GM18951 (cell line): ENCODE data around the gene PRSS1.

Source experiments
- POLR2A ChIP-seq: IDR thresholded peaks from 4 replicates; pipeline ENCODE4 v1.6.1; 2011; ENCODE audit warnings: mild to moderate bottlenecking; ENCODE audit not compliant: insufficient read length, insufficient read depth; ENCODE audit errors: extremely low read depth
- in situ Hi-C: fragments of 300-500 bp; cut with MboI; formaldehyde crosslinking; loops from one replicate; pipeline ENCODE4 v1.12.0; 2022; ENCODE audit warnings: low sequenced_read_pairs, mixed read lengths, inconsistent platforms; ENCODE audit not compliant: unreplicated experiment

The PRSS1 gene

DNA sequence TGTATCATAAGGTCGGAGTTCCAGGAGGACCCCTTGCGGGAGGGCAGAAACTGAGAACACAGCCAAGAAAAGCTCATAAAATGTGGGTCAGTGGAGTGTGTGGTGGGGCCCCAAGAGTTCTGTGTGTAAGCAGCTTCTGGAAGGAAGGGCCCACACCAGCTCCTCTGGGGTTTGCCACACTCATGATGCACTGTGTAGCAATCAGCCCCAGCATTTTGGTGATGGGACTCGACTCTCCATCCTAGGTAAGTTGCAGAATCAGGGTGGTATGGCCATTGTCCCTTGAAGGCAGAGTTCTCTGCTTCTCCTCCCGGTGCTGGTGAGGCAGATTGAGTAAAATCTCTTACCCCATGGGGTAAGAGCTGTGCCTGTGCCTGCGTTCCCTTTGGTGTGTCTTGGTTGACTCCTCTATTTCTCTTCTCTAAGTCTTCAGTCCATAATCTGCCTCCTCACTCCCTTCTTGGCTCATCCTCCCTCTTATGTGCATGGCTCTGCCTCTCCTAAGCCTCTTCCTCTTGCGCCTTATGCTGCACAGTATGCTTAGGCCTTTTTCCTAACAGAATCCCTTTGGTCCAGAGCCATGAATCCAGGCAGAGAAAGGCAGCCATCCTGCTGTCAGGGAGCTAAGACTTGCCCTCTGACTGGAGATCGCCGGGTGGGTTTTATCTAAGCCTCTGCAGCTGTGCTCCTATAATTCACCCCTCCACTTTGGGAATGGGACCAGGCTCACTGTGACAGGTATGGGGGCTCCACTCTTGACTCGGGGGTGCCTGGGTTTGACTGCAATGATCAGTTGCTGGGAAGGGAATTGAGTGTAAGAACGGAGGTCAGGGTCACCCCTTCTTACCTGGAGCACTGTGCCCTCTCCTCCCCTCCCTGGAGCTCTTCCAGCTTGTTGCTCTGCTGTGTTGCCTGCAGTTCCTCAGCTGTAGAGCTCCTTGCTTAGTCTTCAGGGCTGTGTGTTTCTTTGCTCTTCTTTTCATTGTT lies 39.3 kb downstream of the PRSS1 start:
- in situ Hi-C loops, result no loop called here
- no peak for TF ChIP-seq POLR2A

DNA sequence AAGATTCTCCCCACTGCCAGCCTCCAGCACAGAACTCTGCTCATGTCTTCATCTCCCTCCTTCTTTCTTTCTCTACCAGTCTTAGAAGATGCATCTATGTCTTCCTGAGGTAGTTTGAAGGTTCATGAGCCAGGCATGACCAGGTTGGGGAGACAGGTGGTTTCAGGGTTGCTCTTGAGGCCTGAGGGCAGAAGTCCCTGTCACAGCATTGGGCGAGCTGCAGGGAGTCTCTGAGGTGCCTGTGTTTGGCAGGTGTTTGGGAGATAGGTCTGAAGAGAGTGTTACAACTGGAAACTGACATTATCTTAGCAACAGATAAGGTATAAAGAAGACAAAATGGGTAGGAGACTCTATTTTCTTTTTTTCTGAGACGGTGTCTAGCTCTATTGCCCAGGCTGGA lies 40.2 kb downstream of the PRSS1 start:
- in situ Hi-C loops, result no loop called here
- TF ChIP-seq POLR2A, result no peak

DNA sequence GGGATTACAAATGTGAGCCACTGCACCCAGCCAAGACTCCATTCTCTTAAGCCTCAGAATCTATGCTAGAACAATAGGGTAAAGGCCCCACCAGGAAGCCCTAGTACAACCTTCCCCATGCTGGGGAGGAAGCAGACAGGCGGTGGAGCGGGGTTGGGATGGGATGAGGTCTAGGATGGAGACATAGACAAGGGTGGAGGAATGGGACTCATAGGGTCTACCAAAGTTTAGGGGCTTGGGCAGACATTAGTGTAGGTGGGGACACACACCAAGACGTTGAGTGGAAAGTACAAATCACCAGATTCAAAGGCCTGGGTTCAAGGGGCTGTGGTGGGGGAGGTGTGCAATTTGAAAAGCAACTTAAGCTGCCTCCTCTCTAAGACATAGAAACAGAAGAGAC lies 40.8 kb downstream of the PRSS1 start:
- no peak for TF ChIP-seq POLR2A
- in situ Hi-C loops, result no loop called here

DNA sequence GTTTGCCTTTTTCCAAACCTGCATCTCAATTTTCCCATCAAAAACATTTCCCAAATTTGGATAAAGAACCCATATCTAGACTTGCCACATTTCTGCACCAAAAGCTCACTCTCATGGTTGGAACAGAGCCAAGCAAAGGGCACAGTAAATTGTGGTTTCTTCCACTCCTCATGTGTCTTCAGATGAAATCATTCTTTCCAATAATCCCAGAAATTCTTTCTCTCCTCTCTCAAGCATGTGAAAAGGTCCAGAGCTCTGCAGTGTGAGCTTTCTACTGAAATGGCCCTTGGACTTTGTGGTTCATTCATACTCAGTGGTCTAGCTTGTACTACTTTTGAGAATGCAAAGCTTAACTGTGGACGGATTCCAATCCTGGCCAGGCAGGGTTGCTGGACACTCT lies 41.3 kb downstream of the PRSS1 start:
- TF ChIP-seq POLR2A, result no peak
- in situ Hi-C loops, result no loop called here

DNA sequence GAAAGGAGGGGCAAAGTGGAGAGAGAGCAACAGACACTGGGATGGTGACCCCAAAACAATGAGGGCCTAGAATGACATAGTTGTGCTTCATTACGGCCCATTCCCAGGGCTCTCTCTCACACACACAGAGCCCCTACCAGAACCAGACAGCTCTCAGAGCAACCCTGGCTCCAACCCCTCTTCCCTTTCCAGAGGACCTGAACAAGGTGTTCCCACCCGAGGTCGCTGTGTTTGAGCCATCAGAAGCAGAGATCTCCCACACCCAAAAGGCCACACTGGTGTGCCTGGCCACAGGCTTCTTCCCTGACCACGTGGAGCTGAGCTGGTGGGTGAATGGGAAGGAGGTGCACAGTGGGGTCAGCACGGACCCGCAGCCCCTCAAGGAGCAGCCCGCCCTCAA lies 42.2 kb downstream of the PRSS1 start:
- no peak for TF ChIP-seq POLR2A
- in situ Hi-C loops, result no loop called here

DNA sequence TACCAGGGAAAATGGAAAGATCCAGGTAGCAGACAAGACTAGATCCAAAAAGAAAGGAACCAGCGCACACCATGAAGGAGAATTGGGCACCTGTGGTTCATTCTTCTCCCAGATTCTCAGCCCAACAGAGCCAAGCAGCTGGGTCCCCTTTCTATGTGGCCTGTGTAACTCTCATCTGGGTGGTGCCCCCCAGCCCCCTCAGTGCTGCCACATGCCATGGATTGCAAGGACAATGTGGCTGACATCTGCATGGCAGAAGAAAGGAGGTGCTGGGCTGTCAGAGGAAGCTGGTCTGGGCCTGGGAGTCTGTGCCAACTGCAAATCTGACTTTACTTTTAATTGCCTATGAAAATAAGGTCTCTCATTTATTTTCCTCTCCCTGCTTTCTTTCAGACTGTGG lies 42.9 kb downstream of the PRSS1 start:
- in situ Hi-C loops, result no loop called here
- TF ChIP-seq POLR2A, result no peak

DNA sequence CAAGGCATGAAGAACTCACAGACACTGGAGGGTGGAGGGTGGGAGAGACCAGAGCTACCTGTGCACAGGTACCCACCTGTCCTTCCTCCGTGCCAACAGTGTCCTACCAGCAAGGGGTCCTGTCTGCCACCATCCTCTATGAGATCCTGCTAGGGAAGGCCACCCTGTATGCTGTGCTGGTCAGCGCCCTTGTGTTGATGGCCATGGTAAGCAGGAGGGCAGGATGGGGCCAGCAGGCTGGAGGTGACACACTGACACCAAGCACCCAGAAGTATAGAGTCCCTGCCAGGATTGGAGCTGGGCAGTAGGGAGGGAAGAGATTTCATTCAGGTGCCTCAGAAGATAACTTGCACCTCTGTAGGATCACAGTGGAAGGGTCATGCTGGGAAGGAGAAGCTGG lies 43.3 kb downstream of the PRSS1 start:
- in situ Hi-C loops, result no loop called here
- no peak for TF ChIP-seq POLR2A

DNA sequence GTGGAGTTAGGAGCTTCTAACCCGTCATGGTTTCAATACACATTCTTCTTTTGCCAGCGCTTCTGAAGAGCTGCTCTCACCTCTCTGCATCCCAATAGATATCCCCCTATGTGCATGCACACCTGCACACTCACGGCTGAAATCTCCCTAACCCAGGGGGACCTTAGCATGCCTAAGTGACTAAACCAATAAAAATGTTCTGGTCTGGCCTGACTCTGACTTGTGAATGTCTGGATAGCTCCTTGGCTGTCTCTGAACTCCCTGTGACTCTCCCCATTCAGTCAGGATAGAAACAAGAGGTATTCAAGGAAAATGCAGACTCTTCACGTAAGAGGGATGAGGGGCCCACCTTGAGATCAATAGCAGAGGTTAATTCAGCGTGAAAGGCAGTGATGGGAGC lies 43.9 kb downstream of the PRSS1 start:
- in situ Hi-C loops, result no loop called here
- TF ChIP-seq POLR2A, result no peak

DNA sequence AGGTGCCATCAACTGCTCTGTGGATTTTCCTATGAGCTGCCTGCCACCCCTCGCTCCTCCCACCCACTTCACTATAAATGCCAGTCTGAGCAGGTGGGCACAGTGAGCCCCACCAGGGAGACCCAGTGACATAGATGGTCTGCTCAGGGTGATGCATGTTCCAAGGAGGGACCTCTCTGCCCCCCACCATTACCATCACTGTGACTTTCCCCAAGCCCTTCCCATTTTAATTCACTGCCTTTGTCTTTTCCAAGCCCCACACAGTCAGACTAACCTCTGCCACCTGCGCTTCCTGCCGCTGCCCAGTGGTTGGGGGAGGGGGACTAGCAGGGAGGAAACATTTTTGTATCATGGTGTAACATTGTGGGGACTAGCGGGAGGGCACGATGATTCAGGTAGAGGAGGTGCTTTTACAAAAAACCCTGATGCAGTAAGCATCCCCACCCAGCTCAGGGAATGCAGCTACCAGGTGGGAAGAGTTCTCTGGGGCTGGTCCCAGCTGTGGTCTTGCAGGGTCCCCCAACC lies 46.1 kb downstream of the PRSS1 start:
- in situ Hi-C loops, result no loop called here
- TF ChIP-seq POLR2A, result no peak

DNA sequence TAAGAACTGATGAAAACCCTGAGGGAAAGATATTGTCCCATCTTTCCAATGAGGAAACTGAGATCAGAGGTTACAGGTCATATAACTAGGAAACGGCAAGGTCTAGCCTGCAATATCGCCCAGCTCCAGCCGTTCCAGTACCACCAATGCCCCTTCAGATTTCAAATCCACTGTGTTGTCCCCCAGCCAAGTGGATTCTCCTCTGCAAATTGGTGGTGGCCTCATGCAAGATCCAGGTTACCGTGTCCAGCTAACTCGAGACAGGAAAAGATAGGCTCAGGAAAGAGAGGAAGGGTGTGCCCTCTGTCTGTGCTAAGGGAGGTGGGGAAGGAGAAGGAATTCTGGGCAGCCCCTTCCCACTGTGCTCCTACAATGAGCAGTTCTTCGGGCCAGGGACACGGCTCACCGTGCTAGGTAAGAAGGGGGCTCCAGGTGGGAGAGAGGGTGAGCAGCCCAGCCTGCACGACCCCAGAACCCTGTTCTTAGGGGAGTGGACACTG lies 46.8 kb downstream of the PRSS1 start:
- no peak for TF ChIP-seq POLR2A
- in situ Hi-C loops, result no loop called here

DNA sequence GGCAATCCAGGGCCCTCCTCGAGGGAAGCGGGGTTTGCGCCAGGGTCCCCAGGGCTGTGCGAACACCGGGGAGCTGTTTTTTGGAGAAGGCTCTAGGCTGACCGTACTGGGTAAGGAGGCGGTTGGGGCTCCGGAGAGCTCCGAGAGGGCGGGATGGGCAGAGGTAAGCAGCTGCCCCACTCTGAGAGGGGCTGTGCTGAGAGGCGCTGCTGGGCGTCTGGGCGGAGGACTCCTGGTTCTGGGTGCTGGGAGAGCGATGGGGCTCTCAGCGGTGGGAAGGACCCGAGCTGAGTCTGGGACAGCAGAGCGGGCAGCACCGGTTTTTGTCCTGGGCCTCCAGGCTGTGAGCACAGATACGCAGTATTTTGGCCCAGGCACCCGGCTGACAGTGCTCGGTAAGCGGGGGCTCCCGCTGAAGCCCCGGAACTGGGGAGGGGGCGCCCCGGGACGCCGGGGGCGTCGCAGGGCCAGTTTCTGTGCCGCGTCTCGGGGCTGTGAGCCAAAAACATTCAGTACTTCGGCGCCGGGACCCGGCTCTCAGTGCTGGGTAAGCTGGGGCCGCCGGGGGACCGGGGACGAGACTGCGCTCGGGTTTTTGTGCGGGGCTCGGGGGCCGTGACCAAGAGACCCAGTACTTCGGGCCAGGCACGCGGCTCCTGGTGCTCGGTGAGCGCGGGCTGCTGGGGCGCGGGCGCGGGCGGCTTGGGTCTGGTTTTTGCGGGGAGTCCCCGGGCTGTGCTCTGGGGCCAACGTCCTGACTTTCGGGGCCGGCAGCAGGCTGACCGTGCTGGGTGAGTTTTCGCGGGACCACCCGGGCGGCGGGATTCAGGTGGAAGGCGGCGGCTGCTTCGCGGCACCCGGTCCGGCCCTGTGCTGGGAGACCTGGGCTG lies 47.5 kb downstream of the PRSS1 start:
- in situ Hi-C loops, result no loop called here
- TF ChIP-seq POLR2A, result no peak

DNA sequence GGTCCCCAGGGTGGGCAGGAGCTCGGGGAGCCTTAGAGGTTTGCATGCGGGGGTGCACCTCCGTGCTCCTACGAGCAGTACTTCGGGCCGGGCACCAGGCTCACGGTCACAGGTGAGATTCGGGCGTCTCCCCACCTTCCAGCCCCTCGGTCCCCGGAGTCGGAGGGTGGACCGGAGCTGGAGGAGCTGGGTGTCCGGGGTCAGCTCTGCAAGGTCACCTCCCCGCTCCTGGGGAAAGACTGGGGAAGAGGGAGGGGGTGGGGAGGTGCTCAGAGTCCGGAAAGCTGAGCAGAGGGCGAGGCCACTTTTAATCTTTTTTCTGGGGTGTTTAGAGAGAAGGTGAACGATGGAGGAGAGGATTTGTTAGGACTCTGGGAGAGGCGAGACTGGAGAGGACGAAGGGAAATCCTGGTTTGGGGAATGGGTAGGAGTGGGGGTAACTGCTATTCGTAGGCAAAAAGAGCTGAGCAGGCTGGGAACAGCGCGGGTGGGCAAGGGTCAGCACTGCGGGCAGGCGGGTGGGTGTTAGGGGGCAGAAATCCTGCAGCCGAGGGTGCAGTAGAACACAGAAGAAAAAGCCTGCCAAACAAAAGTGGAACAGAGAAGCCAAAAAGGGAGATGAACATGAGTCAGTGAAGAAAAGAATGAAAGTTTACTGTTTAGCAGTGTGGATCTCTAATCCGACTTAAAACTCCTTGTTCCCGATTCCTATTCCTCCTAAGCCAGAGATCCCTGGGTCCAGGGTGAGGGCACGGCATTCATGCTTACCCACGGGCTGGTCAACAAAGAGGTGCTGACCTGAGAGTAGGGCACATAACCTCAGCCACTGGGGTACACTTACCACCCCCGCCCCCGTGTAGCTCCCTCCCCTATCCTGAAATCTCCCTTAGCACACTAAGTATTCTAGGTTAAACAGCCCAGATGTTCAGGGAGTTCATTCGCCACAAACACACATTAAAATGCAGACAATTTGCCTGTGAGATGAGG lies 48.4 kb downstream of the PRSS1 start:
- in situ Hi-C loops, result no loop called here
- TF ChIP-seq POLR2A, result no peak
